ENCODE data around the gene SAMD4A. TPM values are rescaled to one million over a fixed set of nuclear protein-coding genes. Genes with fewer than 3 reads are reported as not detected.

The SAMD4A gene
- polyA plus RNA-seq, 2 of the 4 experiments (the other 2 are of a cell fraction): 3.9 to 5.4 TPM

DNA sequence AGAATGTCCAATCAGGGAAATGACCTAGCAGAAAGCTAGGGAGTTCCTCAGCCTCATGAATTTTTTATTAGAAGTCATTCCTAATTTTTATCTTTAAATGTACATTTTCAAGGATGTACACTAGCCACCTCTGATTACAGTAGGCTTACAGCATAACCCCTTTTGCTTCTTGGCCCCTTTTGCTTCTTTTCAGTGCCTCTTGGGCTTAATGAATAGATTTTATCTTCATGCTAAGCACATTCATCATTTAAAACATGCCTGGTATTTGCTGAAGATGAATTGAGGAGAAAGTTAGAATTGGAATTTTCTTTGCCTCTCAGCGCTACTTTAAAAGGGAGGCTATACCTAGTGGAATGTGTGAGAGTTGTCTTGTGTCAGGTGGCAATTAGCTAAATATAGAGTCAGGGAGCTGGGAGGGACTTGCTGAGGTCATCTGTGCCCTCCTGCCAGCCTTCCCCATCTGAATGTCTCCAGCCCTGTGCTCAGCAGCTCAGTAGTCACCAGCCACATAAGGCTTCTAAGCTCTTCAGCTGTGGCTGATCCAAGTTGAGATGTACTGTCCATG lies 132.1 kb downstream of the SAMD4A start:
- no peaks in the 10 kb centered on the region for H3K9me3 ChIP-seq
- 0 out of 6 replicates have a peak, but pooled peaks of 1 of the 2 experiments have one; percentile 20 for ATAC-seq
- peaks cover 10% of the 10 kb centered on the region; the same call in 2 of the 3 replicates for H3K4me1 ChIP-seq
- TF ChIP-seq KDM5A (IDR thresholded peaks at IDR 0.05): no peak
- TF ChIP-seq, protein P1, sequence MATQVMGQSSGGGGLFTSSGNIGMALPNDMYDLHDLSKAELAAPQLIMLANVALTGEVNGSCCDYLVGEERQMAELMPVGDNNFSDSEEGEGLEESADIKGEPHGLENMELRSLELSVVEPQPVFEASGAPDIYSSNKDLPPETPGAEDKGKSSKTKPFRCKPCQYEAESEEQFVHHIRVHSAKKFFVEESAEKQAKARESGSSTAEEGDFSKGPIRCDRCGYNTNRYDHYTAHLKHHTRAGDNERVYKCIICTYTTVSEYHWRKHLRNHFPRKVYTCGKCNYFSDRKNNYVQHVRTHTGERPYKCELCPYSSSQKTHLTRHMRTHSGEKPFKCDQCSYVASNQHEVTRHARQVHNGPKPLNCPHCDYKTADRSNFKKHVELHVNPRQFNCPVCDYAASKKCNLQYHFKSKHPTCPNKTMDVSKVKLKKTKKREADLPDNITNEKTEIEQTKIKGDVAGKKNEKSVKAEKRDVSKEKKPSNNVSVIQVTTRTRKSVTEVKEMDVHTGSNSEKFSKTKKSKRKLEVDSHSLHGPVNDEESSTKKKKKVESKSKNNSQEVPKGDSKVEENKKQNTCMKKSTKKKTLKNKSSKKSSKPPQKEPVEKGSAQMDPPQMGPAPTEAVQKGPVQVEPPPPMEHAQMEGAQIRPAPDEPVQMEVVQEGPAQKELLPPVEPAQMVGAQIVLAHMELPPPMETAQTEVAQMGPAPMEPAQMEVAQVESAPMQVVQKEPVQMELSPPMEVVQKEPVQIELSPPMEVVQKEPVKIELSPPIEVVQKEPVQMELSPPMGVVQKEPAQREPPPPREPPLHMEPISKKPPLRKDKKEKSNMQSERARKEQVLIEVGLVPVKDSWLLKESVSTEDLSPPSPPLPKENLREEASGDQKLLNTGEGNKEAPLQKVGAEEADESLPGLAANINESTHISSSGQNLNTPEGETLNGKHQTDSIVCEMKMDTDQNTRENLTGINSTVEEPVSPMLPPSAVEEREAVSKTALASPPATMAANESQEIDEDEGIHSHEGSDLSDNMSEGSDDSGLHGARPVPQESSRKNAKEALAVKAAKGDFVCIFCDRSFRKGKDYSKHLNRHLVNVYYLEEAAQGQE (IDR thresholded peaks at IDR 0.05): no peak
- TF ChIP-seq CHD2 (IDR thresholded peaks at IDR 0.05; ENCODE audit: low read length, partially characterized antibody): no peak
- TF ChIP-seq, protein P2, sequence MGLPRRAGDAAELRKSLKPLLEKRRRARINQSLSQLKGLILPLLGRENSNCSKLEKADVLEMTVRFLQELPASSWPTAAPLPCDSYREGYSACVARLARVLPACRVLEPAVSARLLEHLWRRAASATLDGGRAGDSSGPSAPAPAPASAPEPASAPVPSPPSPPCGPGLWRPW (IDR thresholded peaks at IDR 0.05): no peak
- TF ChIP-seq, protein P3, sequence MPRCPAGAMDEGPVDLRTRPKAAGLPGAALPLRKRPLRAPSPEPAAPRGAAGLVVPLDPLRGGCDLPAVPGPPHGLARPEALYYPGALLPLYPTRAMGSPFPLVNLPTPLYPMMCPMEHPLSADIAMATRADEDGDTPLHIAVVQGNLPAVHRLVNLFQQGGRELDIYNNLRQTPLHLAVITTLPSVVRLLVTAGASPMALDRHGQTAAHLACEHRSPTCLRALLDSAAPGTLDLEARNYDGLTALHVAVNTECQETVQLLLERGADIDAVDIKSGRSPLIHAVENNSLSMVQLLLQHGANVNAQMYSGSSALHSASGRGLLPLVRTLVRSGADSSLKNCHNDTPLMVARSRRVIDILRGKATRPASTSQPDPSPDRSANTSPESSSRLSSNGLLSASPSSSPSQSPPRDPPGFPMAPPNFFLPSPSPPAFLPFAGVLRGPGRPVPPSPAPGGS (IDR thresholded peaks at IDR 0.05): no peak
- TF ChIP-seq POLR2A (IDR thresholded peaks at IDR 0.05; ENCODE audit: low read length): no peak
- no peak for TF ChIP-seq NPAS2 (CRISPR knock-in tag; IDR thresholded peaks at IDR 0.05; ENCODE audit: borderline replicate concordance)
- TF ChIP-seq, protein P4, sequence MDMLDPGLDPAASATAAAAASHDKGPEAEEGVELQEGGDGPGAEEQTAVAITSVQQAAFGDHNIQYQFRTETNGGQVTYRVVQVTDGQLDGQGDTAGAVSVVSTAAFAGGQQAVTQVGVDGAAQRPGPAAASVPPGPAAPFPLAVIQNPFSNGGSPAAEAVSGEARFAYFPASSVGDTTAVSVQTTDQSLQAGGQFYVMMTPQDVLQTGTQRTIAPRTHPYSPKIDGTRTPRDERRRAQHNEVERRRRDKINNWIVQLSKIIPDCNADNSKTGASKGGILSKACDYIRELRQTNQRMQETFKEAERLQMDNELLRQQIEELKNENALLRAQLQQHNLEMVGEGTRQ (IDR thresholded peaks at IDR 0.05): no peak
- DNase-seq (ENCODE audit: low read depth in 1 of 2, low spot score in 1 of 2): no peak
- no peak overlapping the region for H3K4me2 ChIP-seq
- ChIA-PET CTCF (interaction anchor here (10.2 kb wide), 1 partner anchor 134 kb away, joined by 150 read pairs; the partner anchor contains the start of gene SAMD4A), POLR2A (interaction anchor here (0.6 kb wide), 1 partner anchor 123 kb away, joined by 4 read pairs; no protein-coding TSS in a partner anchor)
- WGBS (ENCODE audit: missing lambda C conversion rate): 100% methylated on average over 1 of the region's 1 CpG
- no peak for FAIRE-seq
- no peak overlapping the region for H3K4me3 ChIP-seq
- no peak overlapping the region for H3K27ac ChIP-seq

DNA sequence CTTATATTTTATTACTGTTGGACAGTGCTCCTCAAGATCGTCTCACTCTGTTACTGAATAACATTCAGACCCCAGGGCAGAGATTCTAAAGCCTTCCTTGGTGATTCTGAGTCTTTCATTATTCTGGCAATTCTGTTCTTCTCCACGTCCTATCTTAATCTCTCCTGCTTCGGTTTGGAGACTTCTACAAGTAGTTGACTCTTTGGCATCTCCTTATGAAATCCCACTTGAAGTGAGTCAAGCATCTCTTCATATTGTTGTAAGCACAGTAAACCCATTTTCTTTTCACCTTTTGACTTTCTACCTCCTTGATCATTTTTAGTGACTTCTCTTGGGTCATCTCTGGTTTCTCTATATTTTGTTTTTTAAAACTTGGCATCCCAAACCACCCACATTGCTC lies 132.8 kb downstream of the SAMD4A start:
- Histone ChIP-seq H3K9me3 (no peaks in the 10 kb centered on the region), H3K27ac (no peak overlapping the region), H3K4me2 (no peak overlapping the region), H3K4me3 (no peak overlapping the region), H3K4me1 (peaks cover 10% of the 10 kb centered on the region; the same call in 2 of the 3 replicates)
- ATAC-seq (no peak), FAIRE-seq (no peak), DNase-seq (ENCODE audit: low read depth in 1 of 2, low spot score in 1 of 2) (no peak)
- POLR2A ChIA-PET: interaction anchor here (0.6 kb wide), 1 partner anchor 65 kb away, joined by 3 read pairs; no protein-coding TSS in a partner anchor
- WGBS (ENCODE audit: missing lambda C conversion rate): 79% methylated on average over 3 of the region's 3 CpGs
- CTCF ChIA-PET: interaction anchor here (2.0 to 3.2 kb wide), 3 partner anchors 9 to 135 kb away, joined by 13 to 17 read pairs (median 17); no protein-coding TSS in a partner anchor
- TF ChIP-seq, protein P5, sequence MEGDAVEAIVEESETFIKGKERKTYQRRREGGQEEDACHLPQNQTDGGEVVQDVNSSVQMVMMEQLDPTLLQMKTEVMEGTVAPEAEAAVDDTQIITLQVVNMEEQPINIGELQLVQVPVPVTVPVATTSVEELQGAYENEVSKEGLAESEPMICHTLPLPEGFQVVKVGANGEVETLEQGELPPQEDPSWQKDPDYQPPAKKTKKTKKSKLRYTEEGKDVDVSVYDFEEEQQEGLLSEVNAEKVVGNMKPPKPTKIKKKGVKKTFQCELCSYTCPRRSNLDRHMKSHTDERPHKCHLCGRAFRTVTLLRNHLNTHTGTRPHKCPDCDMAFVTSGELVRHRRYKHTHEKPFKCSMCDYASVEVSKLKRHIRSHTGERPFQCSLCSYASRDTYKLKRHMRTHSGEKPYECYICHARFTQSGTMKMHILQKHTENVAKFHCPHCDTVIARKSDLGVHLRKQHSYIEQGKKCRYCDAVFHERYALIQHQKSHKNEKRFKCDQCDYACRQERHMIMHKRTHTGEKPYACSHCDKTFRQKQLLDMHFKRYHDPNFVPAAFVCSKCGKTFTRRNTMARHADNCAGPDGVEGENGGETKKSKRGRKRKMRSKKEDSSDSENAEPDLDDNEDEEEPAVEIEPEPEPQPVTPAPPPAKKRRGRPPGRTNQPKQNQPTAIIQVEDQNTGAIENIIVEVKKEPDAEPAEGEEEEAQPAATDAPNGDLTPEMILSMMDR (IDR thresholded peaks at IDR 0.05): no peak
- no peak for TF ChIP-seq ZNF302 (CRISPR knock-in tag; IDR thresholded peaks at IDR 0.05)
- TF ChIP-seq, protein P2 (IDR thresholded peaks at IDR 0.05): no peak
- no peak for TF ChIP-seq POLR2A (IDR thresholded peaks at IDR 0.05; ENCODE audit: low read length)
- no peak for TF ChIP-seq HDAC2 (IDR thresholded peaks at IDR 0.05)
- TF ChIP-seq TP53 (CRISPR knock-in tag; IDR thresholded peaks at IDR 0.05): no peak
- TF ChIP-seq HEYL (CRISPR knock-in tag; IDR thresholded peaks at IDR 0.05): no peak
- TF ChIP-seq ZSCAN20 (CRISPR knock-in tag; IDR thresholded peaks at IDR 0.05): no peak
- no peak for TF ChIP-seq RAD21 (conservative IDR thresholded peaks at IDR 0.05 in 1 of 2, IDR thresholded peaks at IDR 0.05 in 1 of 2)
- no peak for TF ChIP-seq FOSB (CRISPR knock-in tag; IDR thresholded peaks at IDR 0.05)
- TF ChIP-seq, protein P1 (IDR thresholded peaks at IDR 0.05): no peak
- TF ChIP-seq SREBF2 (IDR thresholded peaks at IDR 0.05): no peak
- no peak for TF ChIP-seq HOXB13 (CRISPR knock-in tag; IDR thresholded peaks at IDR 0.05; ENCODE audit: low read depth)
- no peak for TF ChIP-seq GATA3 (IDR thresholded peaks at IDR 0.05; ENCODE audit: borderline replicate concordance)
- no peak for TF ChIP-seq NFE2L2 (conservative IDR thresholded peaks at IDR 0.05; ENCODE audit: low read length)
- TF ChIP-seq, protein P6, sequence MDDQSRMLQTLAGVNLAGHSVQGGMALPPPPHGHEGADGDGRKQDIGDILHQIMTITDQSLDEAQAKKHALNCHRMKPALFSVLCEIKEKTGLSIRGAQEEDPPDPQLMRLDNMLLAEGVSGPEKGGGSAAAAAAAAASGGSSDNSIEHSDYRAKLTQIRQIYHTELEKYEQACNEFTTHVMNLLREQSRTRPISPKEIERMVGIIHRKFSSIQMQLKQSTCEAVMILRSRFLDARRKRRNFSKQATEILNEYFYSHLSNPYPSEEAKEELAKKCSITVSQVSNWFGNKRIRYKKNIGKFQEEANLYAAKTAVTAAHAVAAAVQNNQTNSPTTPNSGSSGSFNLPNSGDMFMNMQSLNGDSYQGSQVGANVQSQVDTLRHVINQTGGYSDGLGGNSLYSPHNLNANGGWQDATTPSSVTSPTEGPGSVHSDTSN (IDR thresholded peaks at IDR 0.05): no peak
- no peak for TF ChIP-seq CHD4 (IDR thresholded peaks at IDR 0.05; ENCODE audit: borderline replicate concordance)

Data from A549 (cell line).